Mononuclear cell (primary cell): Measurements from ENCODE around the gene LTO1. TPM values are rescaled to one million over a fixed set of nuclear protein-coding genes. Genes with fewer than 3 reads are reported as not detected.

Experiments used
- H3K27me3 ChIP-seq: 2 replicates; pipeline ENCODE4 v1.6.0; 2011; ENCODE audit warnings: low read length, control low read depth; ENCODE audit not compliant: insufficient read depth
- H3K4me1 ChIP-seq: 2 replicates; pipeline ENCODE4 v1.5.1; 2011; ENCODE audit warnings: mild to moderate bottlenecking, low read length, control low read depth; ENCODE audit not compliant: insufficient read depth
- H3K4me3 ChIP-seq: 2 replicates; pipeline ENCODE4 v1.5.1; 2011; ENCODE audit warnings: mild to moderate bottlenecking, low read length, moderate library complexity
- H3K9me3 ChIP-seq: 2 replicates; pipeline ENCODE4 v1.5.1; 2011; ENCODE audit warnings: low read depth, mild to moderate bottlenecking, control low read depth, low read length
- total RNA-seq: library from RNA; depleted of rRNA; stranded (reverse); fragments of >200 nt; gene quantifications from one replicate; pipeline ENCODE4 v1.2.3, GENCODE V29; 2012

Gene LTO1
- total RNA-seq, 1 donor: 18.6 TPM

GRCh38 chr11:69671734-69672465, 3.3 kb downstream of the LTO1 start:
- H3K4me1 ChIP-seq: peaks cover 25% of the 10 kb centered on the region
- no peak overlapping the region for H3K4me3 ChIP-seq
- H3K9me3 ChIP-seq: no peaks in the 10 kb centered on the region
- peaks cover 8% of the 10 kb centered on the region for H3K27me3 ChIP-seq

GRCh38 chr11:69670158-69670845, 4.9 kb downstream of the LTO1 start:
- H3K4me1 ChIP-seq: peaks cover 18% of the 10 kb centered on the region
- H3K4me3 ChIP-seq: no peak overlapping the region
- no peaks in the 10 kb centered on the region for H3K9me3 ChIP-seq
- H3K27me3 ChIP-seq: no peaks in the 10 kb centered on the region

- Histone ChIP-seq H3K4me3 (no peak overlapping the region), H3K9me3 (no peaks in the 10 kb centered on the region), H3K27me3 (no peaks in the 10 kb centered on the region), H3K4me1 (peaks cover 15% of the 10 kb centered on the region)
These were observed 5.7 kb downstream of the LTO1 start for GRCh38 chr11:69669486-69669885.

- H3K4me1 ChIP-seq: no peaks in the 10 kb centered on the region
- no peaks in the 10 kb centered on the region for H3K9me3 ChIP-seq
- H3K4me3 ChIP-seq: no peak overlapping the region
- H3K27me3 ChIP-seq: no peaks in the 10 kb centered on the region
These were observed 7.2 kb downstream of the LTO1 start for GRCh38 chr11:69667619-69668604.

- no peaks in the 10 kb centered on the region for H3K27me3 ChIP-seq
These were observed 8.2 kb downstream of the LTO1 start for GRCh38 chr11:69666752-69667536.

GRCh38 chr11:69666261-69666660, 8.9 kb downstream of the LTO1 start:
- no peak overlapping the region for H3K4me3 ChIP-seq
- no peaks in the 10 kb centered on the region for H3K27me3 ChIP-seq
- no peaks in the 10 kb centered on the region for H3K4me1 ChIP-seq
- H3K9me3 ChIP-seq: no peaks in the 10 kb centered on the region

More at GRCh38 chr11:69666752-69667536, 8.2 kb downstream of the LTO1 start:
- Histone ChIP-seq H3K4me3 (no peak overlapping the region), H3K9me3 (no peaks in the 10 kb centered on the region), H3K4me1 (no peaks in the 10 kb centered on the region)

- no peaks in the 10 kb centered on the region for H3K27me3 ChIP-seq
- no peaks in the 10 kb centered on the region for H3K9me3 ChIP-seq
- no peaks in the 10 kb centered on the region for H3K4me1 ChIP-seq
- H3K4me3 ChIP-seq: no peak overlapping the region
These were observed 9.5 kb downstream of the LTO1 start for GRCh38 chr11:69665669-69666068.

GRCh38 chr11:69664901-69665300, 10.3 kb downstream of the LTO1 start:
- Histone ChIP-seq H3K27me3 (no peaks in the 10 kb centered on the region), H3K4me3 (no peak overlapping the region), H3K9me3 (no peaks in the 10 kb centered on the region)

GRCh38 chr11:69664103-69664775, 10.9 kb downstream of the LTO1 start:
- Histone ChIP-seq H3K4me1 (no peaks in the 10 kb centered on the region), H3K9me3 (no peaks in the 10 kb centered on the region), H3K4me3 (no peak overlapping the region), H3K27me3 (no peaks in the 10 kb centered on the region)

More at GRCh38 chr11:69664901-69665300, 10.3 kb downstream of the LTO1 start:
- H3K4me1 ChIP-seq: no peaks in the 10 kb centered on the region

GRCh38 chr11:69663326-69663725, 11.8 kb downstream of the LTO1 start:
- H3K4me3 ChIP-seq: no peak overlapping the region
- H3K4me1 ChIP-seq: no peaks in the 10 kb centered on the region
- H3K27me3 ChIP-seq: no peaks in the 10 kb centered on the region
- H3K9me3 ChIP-seq: no peaks in the 10 kb centered on the region

- no peak overlapping the region for H3K4me3 ChIP-seq
- no peaks in the 10 kb centered on the region for H3K4me1 ChIP-seq
- no peaks in the 10 kb centered on the region for H3K27me3 ChIP-seq
These were observed 12.3 kb downstream of the LTO1 start for GRCh38 chr11:69662806-69663205.

GRCh38 chr11:69662021-69662698, 13.0 kb downstream of the LTO1 start:
- no peaks in the 10 kb centered on the region for H3K4me1 ChIP-seq
- H3K4me3 ChIP-seq: no peak overlapping the region
- no peaks in the 10 kb centered on the region for H3K27me3 ChIP-seq
- no peaks in the 10 kb centered on the region for H3K9me3 ChIP-seq

More at GRCh38 chr11:69662806-69663205, 12.3 kb downstream of the LTO1 start:
- no peaks in the 10 kb centered on the region for H3K9me3 ChIP-seq

- Histone ChIP-seq H3K27me3 (no peaks in the 10 kb centered on the region), H3K4me1 (no peaks in the 10 kb centered on the region), H3K4me3 (no peak overlapping the region), H3K9me3 (no peaks in the 10 kb centered on the region)
These were observed 13.8 kb downstream of the LTO1 start for GRCh38 chr11:69661413-69661715.
